Subcutaneous abdominal adipose tissue (tissue), 5 donors: ENCODE results near the gene DNAH11.

ENCODE experiments used
- H3K27ac ChIP-seq: one replicate; pipeline ENCODE4 v1.7.0; 2013; ENCODE audit warnings: low read depth, mild to moderate bottlenecking, inconsistent platforms, low read length, moderate library complexity
- H3K27me3 ChIP-seq, 5 donors: one replicate each; pipeline ENCODE4 v1.7.0; 2013; ENCODE audit warnings: low read length in 5 of 5, inconsistent platforms in 1 of 5; ENCODE audit not compliant: control insufficient read depth in 5 of 5, insufficient read depth in 4 of 5
- H3K36me3 ChIP-seq, 5 donors: one replicate each; pipeline ENCODE4 v1.7.0; 2013; ENCODE audit warnings: low read length in 5 of 5; ENCODE audit not compliant: control insufficient read depth in 5 of 5, insufficient read depth in 5 of 5
- H3K4me1 ChIP-seq, 5 donors: one replicate each; pipeline ENCODE4 v1.7.0; 2013; ENCODE audit warnings: low read length in 5 of 5, mild to moderate bottlenecking in 3 of 5, moderate library complexity in 1 of 5; ENCODE audit not compliant: control insufficient read depth in 5 of 5, insufficient read depth in 5 of 5
- H3K4me3 ChIP-seq, 5 donors: one replicate each; pipeline ENCODE4 v1.7.0; 2013; ENCODE audit warnings: low read length in 5 of 5, low read depth in 1 of 5
- H3K9ac ChIP-seq, 5 donors: one replicate each; pipeline ENCODE4 v1.7.0; 2013; ENCODE audit warnings: low read length in 5 of 5, mild to moderate bottlenecking in 4 of 5, moderate library complexity in 3 of 5
- H3K9me3 ChIP-seq, 5 donors: one replicate each; pipeline ENCODE4 v1.7.0; 2013; ENCODE audit warnings: low read length in 5 of 5; ENCODE audit not compliant: control insufficient read depth in 5 of 5
- donor health status: healthy.
- donor health status: healthy.
- donor health status: healthy.
- donor health status: healthy.
- donor health status: healthy.

Gene DNAH11

DNA sequence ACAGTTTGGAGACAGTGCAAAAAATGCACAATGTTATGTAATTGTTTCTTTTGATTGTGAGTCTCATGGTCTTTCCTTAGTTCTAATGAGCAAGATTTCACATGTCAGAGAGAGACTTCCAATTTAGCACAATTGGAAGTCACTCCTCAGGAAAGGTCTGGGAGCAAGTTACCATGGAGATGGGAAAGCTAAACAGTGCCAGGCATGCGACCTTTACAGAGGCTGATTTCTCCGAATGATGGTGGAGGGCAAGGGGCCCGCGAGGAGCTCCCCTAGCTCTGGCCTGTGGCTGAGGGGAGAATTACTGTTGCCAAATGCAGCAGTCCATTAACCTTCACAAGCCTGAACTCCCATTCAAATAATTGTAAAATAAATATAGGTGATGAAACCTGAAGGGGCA is 343.6 kb downstream of the DNAH11 start:
- no peaks in the 10 kb centered on the region for H3K9me3 ChIP-seq
- H3K27ac ChIP-seq: no peak overlapping the region
- H3K9ac ChIP-seq: no peak overlapping the region
- no peaks in the 10 kb centered on the region for H3K27me3 ChIP-seq
- H3K4me1 ChIP-seq: no peaks in the 10 kb centered on the region
- H3K4me3 ChIP-seq: no peak overlapping the region
- no peaks in the 10 kb centered on the region for H3K36me3 ChIP-seq

DNA sequence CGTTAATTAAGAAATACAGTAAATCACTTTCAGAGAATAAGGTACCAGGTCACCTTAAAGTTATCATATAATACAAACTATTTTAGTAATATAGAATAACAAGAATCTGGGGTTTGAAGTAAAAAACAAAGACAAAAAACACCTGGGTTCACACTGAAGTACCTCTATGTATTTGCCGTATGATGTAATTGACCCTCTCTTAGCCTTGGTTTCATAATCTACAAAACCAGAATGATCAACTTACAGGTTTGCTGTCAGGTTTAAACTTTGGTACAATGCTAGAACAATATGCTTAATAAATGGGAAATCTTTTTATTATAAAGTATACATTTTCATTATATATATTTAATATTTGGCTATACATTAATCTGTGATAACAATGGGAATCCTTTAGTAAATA is 344.5 kb downstream of the DNAH11 start:
- H3K27ac ChIP-seq: no peak overlapping the region
- no peaks in the 10 kb centered on the region for H3K36me3 ChIP-seq
- H3K4me3 ChIP-seq: no peak overlapping the region
- H3K27me3 ChIP-seq: no peaks in the 10 kb centered on the region
- no peaks in the 10 kb centered on the region for H3K4me1 ChIP-seq
- H3K9me3 ChIP-seq: no peaks in the 10 kb centered on the region
- no peak overlapping the region for H3K9ac ChIP-seq

DNA sequence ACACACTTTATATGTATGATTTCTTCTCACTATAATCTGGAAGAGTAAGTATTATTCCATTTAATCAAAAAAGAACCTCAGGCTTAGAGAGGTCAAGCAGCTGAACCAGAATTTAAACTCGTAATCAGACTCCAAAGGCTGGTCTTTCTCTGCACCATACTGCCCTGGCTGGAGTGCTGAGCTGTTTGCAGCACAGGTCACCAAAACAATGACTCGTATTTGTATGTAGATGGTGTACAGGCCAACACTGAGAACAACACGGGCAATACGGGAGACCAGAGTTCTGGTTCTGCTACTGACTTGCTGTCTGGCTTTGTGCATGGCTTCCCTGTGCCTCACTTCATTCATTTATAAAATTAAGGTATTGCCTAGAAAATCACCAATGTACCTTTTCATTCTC is 344.9 kb downstream of the DNAH11 start:
- no peak overlapping the region for H3K27ac ChIP-seq
- H3K9me3 ChIP-seq: no peaks in the 10 kb centered on the region
- no peak overlapping the region for H3K4me3 ChIP-seq
- H3K36me3 ChIP-seq: no peaks in the 10 kb centered on the region
- no peaks in the 10 kb centered on the region for H3K27me3 ChIP-seq
- H3K9ac ChIP-seq: no peak overlapping the region
- no peaks in the 10 kb centered on the region for H3K4me1 ChIP-seq

DNA sequence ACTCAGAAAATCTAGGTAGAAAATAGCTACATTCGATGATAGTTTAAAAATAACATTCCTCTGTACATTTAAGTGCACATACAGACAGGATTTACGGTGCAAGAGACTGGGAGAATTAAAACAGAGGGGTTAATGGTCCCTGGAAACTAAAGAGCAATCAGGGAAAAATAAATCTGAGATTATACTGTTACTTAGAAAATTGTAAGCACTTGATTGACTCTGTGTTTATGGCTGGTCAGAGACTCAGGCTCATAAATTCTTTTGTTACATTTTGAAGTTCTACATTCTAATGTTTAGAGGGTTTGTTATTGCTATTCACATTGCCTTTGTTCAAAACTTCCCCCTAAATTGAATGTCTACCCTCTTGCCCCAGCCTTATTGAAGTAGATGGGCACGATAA is 348.5 kb downstream of the DNAH11 start:
- no peaks in the 10 kb centered on the region for H3K27me3 ChIP-seq
- H3K36me3 ChIP-seq: no peaks in the 10 kb centered on the region
- H3K9me3 ChIP-seq: no peaks in the 10 kb centered on the region
- no peaks in the 10 kb centered on the region for H3K4me1 ChIP-seq
- H3K9ac ChIP-seq: no peak overlapping the region
- H3K27ac ChIP-seq: no peak overlapping the region
- no peak overlapping the region for H3K4me3 ChIP-seq

DNA sequence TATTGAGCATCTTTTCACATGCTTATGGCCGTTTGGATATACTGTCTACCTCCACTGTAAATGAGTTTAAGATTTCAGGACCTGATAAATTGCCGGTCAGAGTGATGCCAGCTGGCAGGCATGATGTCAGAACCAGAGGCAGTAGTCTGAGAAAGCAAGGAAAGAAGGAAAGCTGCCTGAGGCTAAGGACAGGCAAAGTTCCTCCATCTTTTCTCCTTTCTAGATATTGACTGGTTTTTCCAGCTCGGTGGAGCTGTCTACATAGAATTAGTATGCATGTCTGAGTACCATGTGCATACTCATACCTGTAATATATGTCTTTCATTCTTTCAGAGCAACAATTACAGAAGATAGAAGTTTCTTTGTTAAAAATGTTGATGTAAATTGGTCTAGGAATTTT is 350.6 kb downstream of the DNAH11 start:
- Histone ChIP-seq H3K36me3 (no peaks in the 10 kb centered on the region), H3K27ac (no peak overlapping the region), H3K4me1 (peaks cover 0 to 2% (median 0%) of the 10 kb centered on the region in 5 donors), H3K4me3 (no peak overlapping the region), H3K9ac (no peak overlapping the region), H3K27me3 (no peaks in the 10 kb centered on the region), H3K9me3 (no peaks in the 10 kb centered on the region)

DNA sequence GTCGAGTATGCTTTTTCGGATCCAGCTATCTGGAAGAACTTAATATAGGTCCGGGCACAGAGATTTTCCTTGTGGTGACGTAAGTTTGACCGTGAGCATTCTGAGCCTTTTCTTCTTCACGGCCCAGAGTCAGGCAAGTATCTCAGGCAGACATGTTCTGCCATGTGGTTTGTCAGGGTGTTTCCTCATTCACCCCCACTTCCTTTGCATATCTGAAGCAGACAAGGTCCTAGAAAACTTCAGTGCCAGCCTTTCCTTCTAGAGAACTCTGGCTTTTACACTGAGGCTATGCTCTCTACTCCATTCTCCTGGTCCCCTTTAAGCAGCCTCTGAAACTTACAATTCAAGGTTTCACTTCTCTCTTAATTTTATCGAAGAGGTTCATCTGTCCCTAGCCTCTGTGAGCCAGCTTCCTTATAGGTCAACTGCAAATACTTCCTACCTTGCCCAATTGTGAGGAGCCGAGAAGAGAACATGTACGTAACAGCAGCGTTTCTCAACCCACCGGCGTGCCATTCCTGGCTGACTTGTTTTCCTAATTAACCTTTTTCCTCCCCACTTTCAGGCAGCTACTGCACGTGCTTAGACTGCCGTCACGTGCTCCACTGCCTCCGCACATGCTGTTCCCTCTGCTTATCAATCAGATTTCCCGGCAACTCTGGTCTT is 355.6 kb downstream of the DNAH11 start:
- H3K4me3 ChIP-seq: no peak overlapping the region
- peaks cover 0 to 2% (median 0%) of the 10 kb centered on the region in 5 donors for H3K4me1 ChIP-seq
- H3K9ac ChIP-seq: no peak overlapping the region
- no peaks in the 10 kb centered on the region for H3K9me3 ChIP-seq
- peaks cover 7 to 26% (median 24%) of the 10 kb centered on the region in 5 donors for H3K36me3 ChIP-seq
- H3K27ac ChIP-seq: no peak overlapping the region
- no peaks in the 10 kb centered on the region for H3K27me3 ChIP-seq

DNA sequence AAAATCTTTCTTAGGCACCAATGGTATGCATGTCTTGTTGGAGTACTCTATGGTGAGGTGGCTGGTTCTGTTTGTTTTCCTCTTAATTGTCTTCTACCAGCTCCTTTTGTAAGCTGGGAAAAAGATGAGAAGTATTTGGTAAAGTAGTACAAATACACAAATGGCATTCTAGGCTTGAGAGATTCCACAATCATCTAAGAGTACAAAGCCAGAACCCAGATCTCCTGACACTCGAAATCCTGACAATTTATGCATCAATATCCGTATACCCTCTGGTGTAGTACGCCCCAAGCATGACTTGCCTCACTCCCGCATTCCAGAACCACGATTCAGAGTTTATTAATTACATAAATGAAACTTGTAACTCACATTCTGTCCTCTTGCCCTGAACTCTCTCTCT is 359.4 kb downstream of the DNAH11 start:
- peaks cover 13 to 50% (median 46%) of the 10 kb centered on the region in 5 donors for H3K36me3 ChIP-seq
- no peak overlapping the region for H3K9ac ChIP-seq
- no peaks in the 10 kb centered on the region for H3K9me3 ChIP-seq
- no peaks in the 10 kb centered on the region for H3K27me3 ChIP-seq
- H3K4me1 ChIP-seq: peaks cover 0 to under 1% (median 0%) of the 10 kb centered on the region in 5 donors
- H3K27ac ChIP-seq: no peak overlapping the region
- no peak overlapping the region for H3K4me3 ChIP-seq

DNA sequence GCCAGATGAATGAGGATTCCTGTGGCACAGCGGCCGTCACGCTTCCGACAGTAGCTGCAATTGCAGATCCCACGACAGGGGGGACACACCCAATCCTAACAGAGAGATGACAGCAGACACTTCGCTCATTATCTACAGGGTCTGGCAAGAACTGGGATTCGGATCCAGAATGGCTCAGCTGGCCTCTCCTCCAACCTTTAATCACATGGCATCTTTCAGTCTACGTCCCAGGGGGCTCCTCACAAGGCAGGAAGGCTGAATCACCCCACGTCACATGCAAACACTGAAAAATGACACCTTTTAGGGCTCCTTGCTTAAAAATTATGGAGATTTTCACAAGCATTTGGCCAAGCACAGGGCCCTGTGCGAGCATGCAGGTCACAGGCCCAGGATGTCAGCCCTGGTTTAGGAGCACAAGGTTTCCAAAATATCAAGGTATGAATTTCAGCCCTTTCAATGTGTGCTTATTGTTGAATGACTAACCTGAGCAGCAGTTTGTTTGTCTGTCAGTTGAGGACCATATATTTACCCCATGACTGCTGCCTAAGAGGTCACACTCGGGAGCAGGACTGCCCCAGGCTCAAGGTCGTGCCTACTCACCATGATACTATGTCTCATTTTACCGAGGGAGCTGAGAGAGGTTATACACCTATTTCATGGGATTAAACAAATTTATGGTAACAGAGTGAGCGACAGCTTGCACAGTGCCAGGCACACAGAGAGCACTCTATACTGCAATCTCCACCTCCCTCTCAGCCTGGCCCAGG is 360.4 kb downstream of the DNAH11 start:
- H3K36me3 ChIP-seq: peaks cover 13 to 59% (median 53%) of the 10 kb centered on the region in 5 donors
- H3K4me3 ChIP-seq: no peak overlapping the region
- no peaks in the 10 kb centered on the region for H3K9me3 ChIP-seq
- H3K27ac ChIP-seq: no peak overlapping the region
- no peaks in the 10 kb centered on the region for H3K27me3 ChIP-seq
- no peak overlapping the region for H3K9ac ChIP-seq
- no peaks in the 10 kb centered on the region for H3K4me1 ChIP-seq

DNA sequence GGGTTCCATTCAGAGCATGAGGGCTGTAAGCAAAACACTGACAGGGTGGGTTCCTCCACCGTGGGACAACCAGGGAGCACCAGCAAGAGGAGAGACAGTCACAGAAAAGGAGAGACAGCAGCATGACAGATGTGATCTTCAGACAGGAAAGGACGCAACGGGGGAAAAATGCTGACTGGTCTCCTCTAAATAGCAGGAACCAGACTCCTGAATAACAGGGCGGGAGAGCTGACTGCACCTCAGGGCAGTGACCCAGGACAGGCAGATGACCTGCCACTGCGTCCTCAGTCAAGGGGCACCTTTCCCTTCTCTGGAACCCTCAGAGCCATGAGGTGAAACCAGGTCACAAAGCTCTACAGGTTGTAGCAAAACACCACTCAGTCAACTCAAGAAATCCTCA is 365.9 kb downstream of the DNAH11 start:
- H3K9ac ChIP-seq: no peak overlapping the region
- peaks cover 0 to 16% (median 7%) of the 10 kb centered on the region in 5 donors for H3K4me1 ChIP-seq
- peaks cover 6 to 35% (median 25%) of the 10 kb centered on the region in 5 donors for H3K36me3 ChIP-seq
- H3K27me3 ChIP-seq: no peaks in the 10 kb centered on the region
- no peak overlapping the region for H3K27ac ChIP-seq
- no peaks in the 10 kb centered on the region for H3K9me3 ChIP-seq
- H3K4me3 ChIP-seq: no peak overlapping the region

DNA sequence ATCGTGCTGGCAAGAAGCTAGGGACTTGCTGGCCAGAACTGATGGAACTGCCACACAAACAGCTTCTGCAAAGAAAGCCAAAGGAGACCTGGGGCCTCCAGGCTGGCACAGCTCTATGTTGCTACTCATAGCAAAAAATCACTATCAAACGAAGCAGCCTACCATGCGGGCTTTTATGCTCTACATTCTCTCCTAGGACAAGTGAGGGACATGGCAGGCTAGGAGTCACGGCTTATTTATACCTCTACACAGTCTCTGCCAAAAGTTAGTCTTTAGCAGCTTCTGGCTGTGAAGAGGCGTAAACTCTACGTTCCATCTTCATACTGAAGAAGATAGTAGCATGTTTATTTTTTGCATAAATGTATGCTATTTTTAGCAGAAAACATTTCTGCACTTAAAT is 367.4 kb downstream of the DNAH11 start:
- H3K9ac ChIP-seq: no peak overlapping the region
- peaks cover 6 to 34% (median 16%) of the 10 kb centered on the region in 5 donors for H3K36me3 ChIP-seq
- H3K4me1 ChIP-seq: peaks cover 0 to 16% (median 7%) of the 10 kb centered on the region in 5 donors
- H3K27me3 ChIP-seq: no peaks in the 10 kb centered on the region
- no peak overlapping the region for H3K4me3 ChIP-seq
- no peak overlapping the region for H3K27ac ChIP-seq
- no peaks in the 10 kb centered on the region for H3K9me3 ChIP-seq
